Neural progenitor cell (in vitro differentiated cells): ENCODE measurements around the gene TSPAN17.

Source experiments
- CTCF ChIP-seq: fragments of 200-600 bp; sonication (generic); IDR thresholded peaks from 2 replicates; pipeline ENCODE4 v1.5.1; 2017; ENCODE audit warnings: antibody characterized with exemption, mild to moderate bottlenecking
- EZH2 ChIP-seq: fragments of 200-600 bp; sonication (generic); IDR thresholded peaks from 2 replicates; pipeline ENCODE4 v1.6.1; 2017; ENCODE audit warnings: antibody characterized with exemption, mild to moderate bottlenecking, moderate library complexity

GRCh38 chr5:176612855-176613254 lies 34.4 kb upstream of the TSPAN17 start:
- no peak for TF ChIP-seq CTCF
- no peak for TF ChIP-seq EZH2
